HG03354 (cell line): ENCODE data around the gene TBC1D16.
"Not testable (repeated sequence)": the region's sequence is repeated elsewhere in the genome, so short reads cannot be mapped to it uniquely, and the experiment has no call there.

Source experiments
- ATAC-seq: cut with Tn5 transposase; IDR thresholded peaks from one replicate; pipeline ENCODE4 v1.9.1; 2021; ENCODE audit warnings: mild to moderate bottlenecking; ENCODE audit not compliant: unreplicated experiment, poor library complexity, severe bottlenecking

TBC1D16 gene

DNA sequence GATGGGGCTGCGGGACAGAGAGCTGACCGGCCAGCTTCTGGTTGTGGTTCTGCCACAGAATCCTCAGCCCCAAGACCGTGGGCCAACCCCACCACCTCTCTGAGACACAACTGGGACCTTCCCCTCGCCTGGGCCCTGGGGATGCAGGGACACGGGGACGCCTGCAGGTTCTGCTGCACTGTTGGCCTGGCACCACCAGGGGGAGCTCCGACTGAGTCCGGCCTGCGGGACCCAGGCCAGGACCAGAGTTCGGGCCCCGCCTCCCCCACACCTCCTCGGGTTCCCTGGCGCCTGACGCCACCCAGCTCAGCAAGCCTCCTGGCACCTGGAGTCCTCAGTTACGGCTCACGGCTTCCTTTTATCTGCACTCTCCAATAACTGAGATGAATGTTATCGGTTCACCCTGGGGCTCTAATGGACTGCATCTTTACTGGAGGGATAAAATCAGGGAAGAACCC, 27.3 kb downstream of the TBC1D16 start:
- no peak for ATAC-seq

DNA sequence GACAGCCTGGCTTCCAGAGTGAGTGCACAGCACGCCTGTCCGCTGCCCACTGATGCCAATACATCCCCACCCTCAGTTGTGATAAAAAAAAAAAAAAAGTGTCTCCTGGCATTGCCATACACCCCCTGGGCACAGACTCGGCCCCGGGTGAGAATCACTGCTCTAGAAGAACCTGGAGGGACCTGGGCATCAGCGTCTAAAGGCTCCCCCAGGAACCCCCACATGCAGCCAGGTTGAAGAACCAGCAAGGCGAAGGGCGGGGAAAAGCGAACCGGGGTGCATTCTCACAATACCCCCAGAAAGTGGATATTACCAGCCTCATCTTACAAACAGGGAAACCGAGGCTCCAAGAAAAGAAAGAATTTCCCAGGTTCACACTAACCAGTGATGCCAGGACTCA, 27.7 kb downstream of the TBC1D16 start:
- no peak for ATAC-seq

GRCh38 chr17:80006811-80007752, 28.6 kb downstream of the TBC1D16 start:
- ATAC-seq, result no peak

GRCh38 chr17:80006339-80006720, 29.3 kb downstream of the TBC1D16 start:
- ATAC-seq, result no peak

GRCh38 chr17:80005360-80006338, 30.0 kb downstream of the TBC1D16 start:
- ATAC-seq, result no peak

GRCh38 chr17:80003969-80004368, 31.7 kb downstream of the TBC1D16 start:
- no peak for ATAC-seq

DNA sequence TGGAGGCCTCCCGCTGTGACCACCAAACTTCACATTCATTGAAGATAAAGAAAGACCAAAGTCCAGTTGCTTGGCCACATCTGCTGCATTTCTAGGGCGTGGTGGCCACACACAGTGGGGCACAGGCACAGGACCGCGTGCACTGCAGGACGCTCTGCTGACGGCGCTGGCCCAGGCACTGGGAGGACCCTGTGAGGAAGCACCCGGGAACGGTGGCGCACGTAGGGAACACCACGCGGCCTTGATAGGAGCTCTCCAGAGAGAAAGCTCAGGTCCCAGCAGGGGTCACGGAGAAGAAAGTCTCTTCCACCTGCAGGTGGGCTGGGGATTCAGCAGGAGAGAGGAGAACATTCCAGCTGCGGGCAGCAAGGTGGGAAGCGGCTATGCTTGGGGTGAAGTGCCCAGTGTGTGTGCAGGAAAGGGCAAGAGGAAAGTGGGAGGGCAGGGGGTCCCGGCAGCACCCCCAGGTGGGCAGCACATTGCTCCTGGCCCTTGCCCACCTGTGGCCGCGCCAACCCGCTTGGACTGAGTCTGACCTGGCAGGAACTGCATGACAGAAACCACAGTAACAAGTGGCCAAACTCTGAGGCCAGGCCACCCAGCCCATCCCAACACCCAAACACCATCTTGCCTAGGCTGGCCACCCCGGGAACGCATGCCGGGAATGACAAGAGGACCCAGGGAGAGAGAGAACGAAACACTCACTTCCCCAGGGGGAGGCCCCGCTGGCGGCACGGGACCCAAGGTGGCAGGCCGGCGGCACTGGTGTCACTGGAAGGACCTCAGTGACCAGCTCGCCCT, 32.8 kb downstream of the TBC1D16 start:
- no peak for ATAC-seq

GRCh38 chr17:80002070-80002641, 33.5 kb downstream of the TBC1D16 start:
- ATAC-seq, result no peak

- ATAC-seq, result no peak
Observed at GRCh38 chr17:80000981-80001775, 34.5 kb downstream of the TBC1D16 start.

DNA sequence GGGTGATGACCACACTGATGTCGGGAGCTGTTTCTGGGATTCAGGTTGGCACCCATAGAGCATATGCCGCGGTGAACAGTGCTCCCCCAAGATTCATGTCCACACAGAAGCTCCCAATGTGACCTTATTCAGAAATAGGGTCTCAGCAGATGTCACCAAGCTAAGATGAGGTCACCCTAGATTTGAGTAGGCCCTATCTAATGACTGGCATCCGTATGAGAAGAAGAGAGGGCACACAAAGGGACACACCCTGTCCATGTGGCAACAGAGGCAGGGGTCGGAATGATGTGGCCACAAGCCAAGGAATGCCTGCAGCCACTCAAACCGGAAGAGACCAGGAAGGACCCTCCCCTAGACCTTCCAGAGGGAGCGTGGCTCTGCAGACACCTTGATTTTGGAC, 35.5 kb downstream of the TBC1D16 start:
- no peak for ATAC-seq

- ATAC-seq, result no peak
Observed at GRCh38 chr17:79997011-79997660, 38.5 kb downstream of the TBC1D16 start.

GRCh38 chr17:79996291-79996690, 39.4 kb downstream of the TBC1D16 start:
- ATAC-seq, result no peak

DNA sequence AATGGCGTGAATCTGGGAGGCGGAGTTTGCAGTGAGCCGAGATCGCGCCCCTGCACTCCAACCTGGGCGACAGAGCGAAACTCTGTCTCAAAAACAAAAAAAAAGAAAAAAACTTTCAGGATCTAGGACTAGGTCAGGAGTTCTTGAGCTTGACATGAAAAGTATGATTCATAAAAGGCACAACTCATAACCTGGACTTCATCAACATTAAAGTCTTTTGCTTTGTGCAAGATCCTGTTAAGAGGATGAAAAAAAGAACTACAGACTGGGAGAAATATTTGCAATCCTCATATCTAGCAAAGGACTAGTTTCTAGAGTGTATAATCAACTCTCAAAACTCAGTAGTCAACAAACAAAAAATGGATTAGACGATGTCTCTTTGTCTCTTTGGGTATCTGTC, 40.0 kb downstream of the TBC1D16 start:
- ATAC-seq, result no peak

- no peak for ATAC-seq
Observed at GRCh38 chr17:79994602-79995001, 41.1 kb downstream of the TBC1D16 start.

DNA sequence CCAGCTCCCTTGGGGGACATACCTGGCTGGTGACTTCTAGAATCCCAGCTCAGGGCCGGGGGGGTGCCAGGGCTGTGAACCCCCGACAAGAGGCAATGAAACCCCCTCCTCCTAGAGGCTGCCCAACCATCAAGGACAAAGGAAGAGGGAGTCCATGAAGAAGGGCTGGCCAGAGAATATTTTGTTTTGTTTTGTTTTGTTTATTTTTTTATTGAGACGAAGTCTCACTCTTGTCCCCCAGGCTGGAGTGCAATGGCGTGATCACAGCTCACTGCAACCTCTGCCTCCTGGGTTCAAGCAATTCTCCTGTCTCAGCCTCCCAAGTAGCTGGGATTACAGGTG, 41.5 kb downstream of the TBC1D16 start:
- ATAC-seq, result not testable (repeated sequence)

GRCh38 chr17:79993390-79994227, 42.1 kb downstream of the TBC1D16 start:
- no peak for ATAC-seq

GRCh38 chr17:79992649-79993389, 42.9 kb downstream of the TBC1D16 start:
- no peak for ATAC-seq
